Fibroblast of mammary gland (primary cell): ENCODE measurements around the gene VEPH1.

Experiments
- DNase-seq: peaks from one replicate; pipeline ENCODE4 v3.0.0-alpha.2; 2010; ENCODE audit warnings: low read depth
- H3K4me3 ChIP-seq: 2 replicates; pipeline ENCODE4 v1.5.1; 2011; ENCODE audit warnings: low read depth, mild to moderate bottlenecking, low read length, moderate library complexity; ENCODE audit not compliant: control insufficient read depth
- CTCF ChIP-seq: conservative IDR thresholded peaks from 2 replicates; pipeline ENCODE4 v1.5.1; 2011; ENCODE audit warnings: low read depth, low read length, inconsistent platforms; ENCODE audit not compliant: control insufficient read depth, insufficient read depth

The VEPH1 gene

GRCh38 chr3:157412323-157412855 is 90.8 kb downstream of the VEPH1 start:
- H3K4me3 ChIP-seq, result no peak overlapping the region
- DNase-seq, result no peak
- TF ChIP-seq CTCF, result no peak

GRCh38 chr3:157410945-157411344 is 92.3 kb downstream of the VEPH1 start:
- DNase-seq, result no peak
- H3K4me3 ChIP-seq, result no peak overlapping the region
- no peak for TF ChIP-seq CTCF

GRCh38 chr3:157409516-157409915 is 93.7 kb downstream of the VEPH1 start:
- TF ChIP-seq CTCF, result no peak
- no peak for DNase-seq
- no peak overlapping the region for H3K4me3 ChIP-seq

DNA sequence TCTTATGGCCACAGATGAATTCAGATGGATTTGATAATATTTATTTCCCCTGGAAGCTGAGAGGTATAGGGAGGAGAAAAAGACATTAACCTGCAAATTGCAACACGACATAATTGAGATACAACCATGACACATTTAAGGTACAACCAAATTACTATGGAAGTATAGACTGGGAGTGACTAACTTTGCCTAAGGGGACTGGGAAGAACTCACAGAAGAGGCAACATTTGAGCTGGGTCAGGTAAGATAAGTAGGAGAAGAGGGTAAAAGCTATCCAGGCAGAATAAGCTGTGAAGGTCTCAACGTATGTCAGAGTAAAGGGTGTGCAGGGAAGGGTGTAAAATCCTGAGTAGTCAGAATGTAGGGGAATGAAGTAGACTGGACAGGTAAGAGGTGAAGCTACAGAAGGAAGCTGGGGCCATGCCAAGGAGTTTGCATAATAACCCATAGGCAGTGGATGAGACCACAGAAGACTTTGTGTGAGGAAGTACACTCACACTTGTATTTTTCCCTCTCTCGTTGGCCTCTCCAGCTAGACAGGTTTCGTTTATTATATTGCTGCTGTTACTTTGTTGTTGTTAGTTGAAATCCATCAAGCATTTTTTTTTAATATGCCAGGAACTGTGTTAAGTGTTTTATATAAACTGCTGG is 94.6 kb downstream of the VEPH1 start:
- no peak for TF ChIP-seq CTCF
- no peak for DNase-seq
- H3K4me3 ChIP-seq, result no peak overlapping the region

DNA sequence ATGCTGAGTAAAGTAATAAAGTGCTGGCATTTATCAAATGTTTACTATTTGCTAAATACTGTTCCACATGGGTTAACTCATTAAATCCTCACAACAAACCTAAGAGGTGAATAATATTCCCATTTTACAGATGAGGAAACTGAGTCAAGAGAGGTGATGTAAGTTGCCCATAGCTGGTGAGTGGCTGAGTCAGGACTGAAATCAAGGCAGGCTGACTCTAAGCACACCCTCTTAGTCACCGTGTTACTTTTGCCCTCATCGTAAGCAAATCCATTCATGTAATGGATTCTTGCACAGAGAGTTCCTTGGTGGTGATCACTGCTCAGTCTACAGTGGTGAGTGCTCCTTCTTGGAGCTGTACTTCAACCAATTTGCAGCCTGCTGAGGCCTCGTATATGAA is 95.4 kb downstream of the VEPH1 start:
- DNase-seq, result peak; percentile 37
- no peak for TF ChIP-seq CTCF
- H3K4me3 ChIP-seq, result no peak overlapping the region

DNA sequence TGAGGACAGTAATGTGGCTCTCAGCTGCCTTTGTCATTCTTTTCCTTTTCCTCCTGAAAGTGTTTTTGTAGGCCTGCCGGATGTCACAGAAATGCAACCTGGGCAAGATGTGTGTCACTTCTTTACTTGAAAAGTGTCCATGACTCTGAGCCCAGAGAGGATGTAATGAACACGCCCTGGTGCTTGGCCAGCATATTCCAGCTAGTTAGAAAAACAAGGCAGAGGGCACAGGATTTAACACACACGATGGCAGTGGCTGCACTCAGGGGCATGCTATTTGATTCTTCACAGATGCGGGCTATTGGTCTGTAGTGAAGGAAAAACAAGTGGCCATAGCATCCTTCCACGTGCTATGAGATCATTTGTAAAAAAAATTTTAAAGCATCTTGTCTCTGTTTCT is 96.8 kb downstream of the VEPH1 start:
- H3K4me3 ChIP-seq, result no peak overlapping the region
- no peak for DNase-seq

More for the DNA sequence above, 96.8 kb downstream of the VEPH1 start:
- TF ChIP-seq CTCF, result no peak
